H1 (cell line): ENCODE results near the gene RMND5A. TPM values are rescaled to one million over a fixed set of nuclear protein-coding genes. Genes with fewer than 3 reads are reported as not detected.

Experiments
- CTCF ChIA-PET: fragments of 300-600 bp; sonication (Branson Sonifier 250); formaldehyde crosslinking; loops from one replicate; lab custom pipeline; 2021; ENCODE audit not compliant: partially characterized antibody; lab: Charles Lee
- POLR2A ChIA-PET: fragments of 300-600 bp; sonication (Branson Sonifier 250); formaldehyde crosslinking; loops from one replicate; lab custom pipeline; 2021; ENCODE audit warnings: inconsistent platforms; ENCODE audit not compliant: partially characterized antibody; lab: Charles Lee
- DNase-seq, 2 experiments: peaks; one replicate each; pipeline versions ENCODE4 v3.0.0 to v3.0.0-alpha.2; 2010 to 2022; ENCODE audit warnings: low spot score in 2 of 2, low read depth in 1 of 2, mixed read lengths in 1 of 2
- FAIRE-seq: peaks from 2 replicates; lab custom pipeline; 2011; peaks lifted over from hg19 to GRCh38; lab: Jason Lieb, UNC
- H2AFZ ChIP-seq: 2 replicates; pipeline ENCODE4 v1.8.1; 2012; ENCODE audit warnings: low read length, inconsistent platforms
- H2AK5ac ChIP-seq: 2 replicates; pipeline ENCODE4 v1.6.1; 2013; ENCODE audit warnings: low read depth, low read length
- H2BK120ac ChIP-seq: replicated peaks from 2 replicates; pipeline ENCODE3; 2013; ENCODE audit warnings: low read depth, low read length, inconsistent platforms
- H2BK12ac ChIP-seq: 2 replicates; pipeline ENCODE4 v1.6.1; 2013; ENCODE audit warnings: low read depth, low read length
- H2BK15ac ChIP-seq: 2 replicates; pipeline ENCODE4 v1.6.1; 2013; ENCODE audit warnings: low read length
- H2BK20ac ChIP-seq: 2 replicates; pipeline ENCODE4 v1.6.1; 2013; ENCODE audit warnings: low read length
- H2BK5ac ChIP-seq: 2 replicates; pipeline ENCODE4 v1.6.1; 2013; ENCODE audit warnings: low read depth, low read length
- H3K14ac ChIP-seq: 2 replicates; pipeline ENCODE4 v1.6.1; 2013; ENCODE audit warnings: inconsistent platforms; ENCODE audit not compliant: insufficient read length
- H3K18ac ChIP-seq: 2 replicates; pipeline ENCODE4 v1.6.1; 2013; ENCODE audit warnings: low read length; ENCODE audit errors: extremely low read depth
- H3K23ac ChIP-seq: 2 replicates; pipeline ENCODE4 v1.6.1; 2013; ENCODE audit warnings: inconsistent platforms; ENCODE audit not compliant: insufficient read length
- H3K23me2 ChIP-seq: 2 replicates; pipeline ENCODE4 v1.6.1; 2013; ENCODE audit warnings: low read depth, low read length
- H3K27ac ChIP-seq: 2 replicates; pipeline ENCODE4 v1.6.1; 2011; ENCODE audit warnings: low read depth, low read length, inconsistent platforms
- H3K27me3 ChIP-seq, 4 experiments: replicated peaks in 1 of 4; 1 replicate in 1 of 4; 2 replicates in 3 of 4; pipeline versions ENCODE4 v1.6.1 to v1.8.1; 2011 to 2013; ENCODE audit warnings: low read length in 3 of 4, mild to moderate bottlenecking in 3 of 4, inconsistent platforms in 2 of 4, mixed read lengths in 2 of 4, moderate library complexity in 1 of 4; ENCODE audit not compliant: control insufficient read depth in 3 of 4, insufficient read depth in 3 of 4; ENCODE audit errors: extremely low read depth in 1 of 4
- H3K36me3 ChIP-seq, 4 experiments: 2 replicates each; pipeline versions ENCODE4 v1.6.1 to v1.8.1; 2011 to 2013; ENCODE audit warnings: mild to moderate bottlenecking in 4 of 4, low read length in 3 of 4, moderate library complexity in 2 of 4, control low read depth in 1 of 4, inconsistent platforms in 1 of 4; ENCODE audit not compliant: insufficient read depth in 4 of 4, control insufficient read depth in 2 of 4
- H3K4ac ChIP-seq: replicated peaks from 2 replicates; pipeline ENCODE3; 2013; ENCODE audit warnings: low read length, low read depth, mixed read lengths, inconsistent platforms; ENCODE audit not compliant: insufficient read length
- H3K4me1 ChIP-seq, 4 experiments: replicated peaks in 1 of 4; 1 replicate in 1 of 4; 2 replicates in 3 of 4; pipeline versions ENCODE4 v1.6.1 to v1.8.1; 2011 to 2013; ENCODE audit warnings: low read length in 3 of 4, inconsistent platforms in 2 of 4, mixed read lengths in 1 of 4; ENCODE audit not compliant: insufficient read depth in 4 of 4, control insufficient read depth in 3 of 4
- H3K4me2 ChIP-seq, 2 experiments: 2 replicates each; pipeline versions ENCODE4 v1.6.1 to v1.8.1; 2011 to 2013; ENCODE audit warnings: low read depth in 2 of 2, low read length in 2 of 2, control low read depth in 1 of 2, inconsistent platforms in 1 of 2, mild to moderate bottlenecking in 1 of 2; ENCODE audit not compliant: insufficient read depth in 1 of 2
- H3K4me3 ChIP-seq, 4 experiments: fragments of 200-600, 300-600 bp in 1 of 4; sonication (generic), shearing (Covaris generic), sonication (Bioruptor Twin) in 1 of 4; 2 replicates each; pipeline versions ENCODE4 v1.5.1 to v1.8.1; 2011 to 2016; ENCODE audit warnings: low read length in 4 of 4, low read depth in 3 of 4, control low read depth in 2 of 4, inconsistent platforms in 2 of 4, mild to moderate bottlenecking in 2 of 4, mixed read lengths in 1 of 4, moderate library complexity in 1 of 4; ENCODE audit not compliant: insufficient read depth in 2 of 4; ENCODE audit errors: extremely low read depth in 1 of 4
- H3K56ac ChIP-seq: replicated peaks from 2 replicates; pipeline ENCODE3; 2013; ENCODE audit warnings: low read depth, mild to moderate bottlenecking, mixed read lengths, low read length, inconsistent platforms; ENCODE audit not compliant: insufficient read length
- H3K79me1 ChIP-seq: 2 replicates; pipeline ENCODE4 v1.6.1; 2013; ENCODE audit warnings: low read depth, low read length, control low read depth
- H3K79me2 ChIP-seq, 2 experiments: 2 replicates each; pipeline versions ENCODE4 v1.6.1 to v1.8.1; 2012 to 2013; ENCODE audit warnings: low read length in 2 of 2, mild to moderate bottlenecking in 2 of 2, inconsistent platforms in 1 of 2; ENCODE audit not compliant: insufficient read depth in 2 of 2, control insufficient read depth in 1 of 2
- H3K9ac ChIP-seq, 4 experiments: replicated peaks in 1 of 4; 1 replicate in 1 of 4; 2 replicates in 3 of 4; pipeline versions ENCODE4 v1.6.1 to v1.8.1; 2011 to 2013; ENCODE audit warnings: low read depth in 3 of 4, low read length in 3 of 4, control low read depth in 2 of 4, mild to moderate bottlenecking in 2 of 4, moderate library complexity in 2 of 4, inconsistent platforms in 1 of 4; ENCODE audit errors: extremely low read depth in 1 of 4
- H3K9me3 ChIP-seq, 2 experiments: 2 replicates each; pipeline versions ENCODE4 v1.6.1 to v1.8.1; 2012 to 2013; ENCODE audit warnings: mild to moderate bottlenecking in 2 of 2, moderate library complexity in 2 of 2, control low read depth in 1 of 2, inconsistent platforms in 1 of 2, low read depth in 1 of 2, low read length in 1 of 2, mixed read lengths in 1 of 2; ENCODE audit not compliant: insufficient read depth in 2 of 2
- H4K20me1 ChIP-seq, 2 experiments: replicated peaks in 1 of 2; 2 replicates each; pipeline versions ENCODE3 to v1.8.1; 2011 to 2013; ENCODE audit warnings: inconsistent platforms in 2 of 2, low read length in 2 of 2, mild to moderate bottlenecking in 1 of 2; ENCODE audit not compliant: insufficient read depth in 2 of 2, control insufficient read depth in 1 of 2
- H4K5ac ChIP-seq: 2 replicates; pipeline ENCODE4 v1.6.1; 2013; ENCODE audit warnings: low read length, low read depth, mixed read lengths, inconsistent platforms; ENCODE audit not compliant: insufficient read length
- H4K8ac ChIP-seq: 2 replicates; pipeline ENCODE4 v1.8.0; 2013; ENCODE audit warnings: mild to moderate bottlenecking, moderate library complexity, low read length, inconsistent platforms; ENCODE audit not compliant: insufficient read depth; ENCODE audit errors: extremely low read depth
- H4K91ac ChIP-seq: replicated peaks from 2 replicates; pipeline ENCODE3; 2013; ENCODE audit warnings: low read length, mixed read lengths, inconsistent platforms; ENCODE audit not compliant: insufficient read length
- JUND ChIP-seq: IDR thresholded peaks from 2 replicates; pipeline ENCODE4 v1.6.1; 2011; ENCODE audit warnings: mild to moderate bottlenecking, improper control_type of control experiment, low read length
- RBBP5 ChIP-seq: IDR thresholded peaks from 2 replicates; pipeline ENCODE4 v1.7.1; 2012; ENCODE audit warnings: low read depth, mild to moderate bottlenecking, inconsistent platforms, low read length, moderate library complexity, borderline replicate concordance
- TCF12 ChIP-seq: IDR thresholded peaks from 2 replicates; pipeline ENCODE4 v1.6.1; 2011; ENCODE audit warnings: low read depth, mild to moderate bottlenecking, low read length
- ZNF274 ChIP-seq: IDR thresholded peaks from 2 replicates; pipeline ENCODE4 v1.7.0; 2012; ENCODE audit warnings: low read length, borderline replicate concordance; ENCODE audit errors: extremely low read depth
- WGBS, 2 experiments: shearing (Covaris generic) in 1 of 2; methylation state at CpG; one replicate each; pipeline versions ENCODE4 v1.1.6 to v1.1.7; 2013 to 2015; ENCODE audit warnings: low lambda C conversion rate in 2 of 2, mixed read lengths in 2 of 2, inconsistent platforms in 1 of 2, low coverage in 1 of 2, missing lambda C conversion rate in 1 of 2; ENCODE audit not compliant: insufficient replicate concordance in 2 of 2, insufficient coverage in 1 of 2, insufficient read length in 1 of 2; ENCODE audit errors: extremely low coverage in 1 of 2, missing lambda C conversion rate in 1 of 2; 5-methylcytosine and 5-hydroxymethylcytosine counted together
- polyA plus RNA-seq, 7 experiments: library from polyadenylated mRNA; depleted of rRNA in 3 of 7; stranded (reverse) in 5 of 7; unstranded in 2 of 7; fragments of >200 nt in 5 of 7; fragments of 200-250 nt in 2 of 7; gene quantifications; 1 replicate in 5 of 7; 2 replicates in 1 of 7; 4 replicates in 1 of 7; pipeline versions ENCODE4 v1.2.1 to v1.2.3, GENCODE V29; 2011 to 2013; ENCODE audit warnings: missing spikeins in 2 of 7, mixed read lengths in 2 of 7
- total RNA-seq: library from RNA; stranded (reverse); fragmentation: NEBNext Ultra II Directional; extraction: Animal tissue kit (Norgen Biotek cat#: 25700); gene quantifications from 2 replicates; pipeline ENCODE4 v1.2.1, GENCODE V29; 2021

The RMND5A gene
- total and polyA plus RNA-seq, 2 of the 8 experiments (the other 6 are each of a cell fraction or from before 2014, with no cell fraction given) = 21.0 to 66.2 TPM

GRCh38 chr2:86704459-86704971, 15.6 kb upstream of the RMND5A start:
- Histone ChIP-seq H3K79me2 (no peaks in the 10 kb centered on the region), H3K27ac (no peak overlapping the region), H3K14ac (no peak overlapping the region), H3K36me3 (no peaks in the 10 kb centered on the region), H2BK20ac (no peak overlapping the region), H4K8ac (no peak overlapping the region), H3K4me3 (no peak overlapping the region), H4K20me1 (no peaks in the 10 kb centered on the region), H3K18ac (no peak overlapping the region), H3K27me3 (no peaks in the 10 kb centered on the region), H2BK120ac (no peak overlapping the region), H2AK5ac (no peak overlapping the region), H2AFZ (no peak overlapping the region), H2BK5ac (no peak overlapping the region), H2BK15ac (no peak overlapping the region), H3K79me1 (no peaks in the 10 kb centered on the region), H3K9me3 (peaks cover 3 to 4% of the 10 kb centered on the region in 2 experiments), H3K4me2 (no peak overlapping the region)
- POLR2A ChIA-PET = interaction anchor here (0.6 kb wide), 1 partner anchor 1144 kb away, joined by 5 read pairs; no protein-coding TSS in a partner anchor
- CTCF ChIA-PET = no interaction called here
- TF ChIP-seq ZNF274 (no peak), JUND (0 out of 2 replicates have a peak, but pooled peaks have one; percentile 16), TCF12 (no peak), RBBP5 (no peak)
- TF ChIP-seq, all 59 proteins: peak for 1
- FAIRE-seq (no peak), DNase-seq (no peak)
- Histone ChIP-seq H3K4ac (no peak overlapping the region), H3K4me1 (no peaks in the 10 kb centered on the region), H4K91ac (no peak overlapping the region), H4K5ac (no peak overlapping the region), H3K23me2 (no peaks in the 10 kb centered on the region), H3K9ac (no peak overlapping the region), H2BK12ac (no peak overlapping the region), H3K23ac (no peak overlapping the region), H3K56ac (no peak overlapping the region)
- 74% methylated on average over 4 of the region's 4 CpGs; no CpG with 5 or more reads in 1 of the 2 experiments for WGBS, 2 experiments
